ENCODE measurements around the gene DIPK1B. TPM values are rescaled to one million over a fixed set of nuclear protein-coding genes. Genes with fewer than 3 reads are reported as not detected.

The DIPK1B gene
- total RNA-seq, 1 donor from 2014 or later = 22.4 TPM

GRCh38 chr9:136756134-136756438 lies 43.7 kb downstream of the DIPK1B start:
- Histone ChIP-seq H3K9me3 (ENCODE audit: insufficient read depth, low read depth, low read length) (peaks cover 10% of the 10 kb centered on the region), H2AFZ (ENCODE audit: low read depth, low read length) (no peak overlapping the region), H3K27ac (ENCODE audit: low read depth, low read length) (no peak overlapping the region), H3K4me2 (ENCODE audit: low read length) (no peak overlapping the region), H3K27me3 (ENCODE audit: insufficient read depth, low read length) (peaks cover 3% of the 10 kb centered on the region), H3K4me3 (ENCODE audit: insufficient read depth, low read depth, low read length) (no peak overlapping the region), H3K36me3 (ENCODE audit: insufficient read depth, low read length) (no peaks in the 10 kb centered on the region), H3K79me2 (ENCODE audit: insufficient read depth, low read length) (no peaks in the 10 kb centered on the region), H3K9ac (ENCODE audit: low read length) (no peak overlapping the region), H3K4me1 (ENCODE audit: insufficient read depth, low read length) (no peaks in the 10 kb centered on the region), H4K20me1 (ENCODE audit: insufficient read depth, low read length) (no peaks in the 10 kb centered on the region)
- FAIRE-seq (no peak), DNase-seq (ENCODE audit: low read depth) (no peak)
- no peak for TF ChIP-seq EZH2 (IDR thresholded peaks at IDR 0.05; ENCODE audit: insufficient read depth, low read length)
- H3K4me1 Mint-ChIP-seq (ENCODE audit: low read depth, unreplicated experiment) = no peaks in the 10 kb centered on the region
- peaks cover 19% of the 10 kb centered on the region for H3K9me3 Mint-ChIP-seq (ENCODE audit: unreplicated experiment)
- peaks cover 8% of the 10 kb centered on the region for H3K27me3 Mint-ChIP-seq (ENCODE audit: low read depth, unreplicated experiment)
- H3K36me3 Mint-ChIP-seq (ENCODE audit: low read depth, unreplicated experiment) = peaks cover 3% of the 10 kb centered on the region
- no peak overlapping the region for H3K4me3 Mint-ChIP-seq (ENCODE audit: unreplicated experiment)
- no peak overlapping the region for H3K27ac Mint-ChIP-seq (ENCODE audit: unreplicated experiment)

GRCh38 chr9:136756836-136757235 lies 44.5 kb downstream of the DIPK1B start:
- Histone ChIP-seq H4K20me1 (ENCODE audit: insufficient read depth, low read length) (no peaks in the 10 kb centered on the region), H3K9ac (ENCODE audit: low read length) (no peak overlapping the region), H3K4me2 (ENCODE audit: low read length) (no peak overlapping the region), H3K79me2 (ENCODE audit: insufficient read depth, low read length) (no peaks in the 10 kb centered on the region), H2AFZ (ENCODE audit: low read depth, low read length) (no peak overlapping the region), H3K4me1 (ENCODE audit: insufficient read depth, low read length) (no peaks in the 10 kb centered on the region), H3K9me3 (ENCODE audit: insufficient read depth, low read depth, low read length) (peaks cover 10% of the 10 kb centered on the region), H3K27me3 (ENCODE audit: insufficient read depth, low read length) (peaks cover 3% of the 10 kb centered on the region), H3K27ac (ENCODE audit: low read depth, low read length) (no peak overlapping the region), H3K36me3 (ENCODE audit: insufficient read depth, low read length) (no peaks in the 10 kb centered on the region), H3K4me3 (ENCODE audit: insufficient read depth, low read depth, low read length) (no peak overlapping the region)
- Mint-ChIP-seq H3K27me3 (ENCODE audit: low read depth, unreplicated experiment) (peaks cover 5% of the 10 kb centered on the region), H3K27ac (ENCODE audit: unreplicated experiment) (no peak overlapping the region), H3K9me3 (ENCODE audit: unreplicated experiment) (peaks cover 13% of the 10 kb centered on the region), H3K4me3 (ENCODE audit: unreplicated experiment) (no peak overlapping the region), H3K36me3 (ENCODE audit: low read depth, unreplicated experiment) (peaks cover 3% of the 10 kb centered on the region), H3K4me1 (ENCODE audit: low read depth, unreplicated experiment) (no peaks in the 10 kb centered on the region)
- DNase-seq (ENCODE audit: low read depth) (no peak), FAIRE-seq (no peak)
- TF ChIP-seq CTCF (IDR thresholded peaks at IDR 0.05; ENCODE audit: insufficient read depth, low read depth, low read length) = no peak
- no peak for TF ChIP-seq EZH2 (IDR thresholded peaks at IDR 0.05; ENCODE audit: insufficient read depth, low read length)

- Mint-ChIP-seq H3K36me3 (ENCODE audit: low read depth, unreplicated experiment) (peaks cover 3% of the 10 kb centered on the region), H3K27ac (ENCODE audit: unreplicated experiment) (no peak overlapping the region), H3K4me1 (ENCODE audit: low read depth, unreplicated experiment) (no peaks in the 10 kb centered on the region), H3K4me3 (ENCODE audit: unreplicated experiment) (no peak overlapping the region), H3K27me3 (ENCODE audit: low read depth, unreplicated experiment) (peaks cover 3% of the 10 kb centered on the region), H3K9me3 (ENCODE audit: unreplicated experiment) (peaks cover 9% of the 10 kb centered on the region)
- Histone ChIP-seq H3K36me3 (ENCODE audit: insufficient read depth, low read length) (no peaks in the 10 kb centered on the region), H4K20me1 (ENCODE audit: insufficient read depth, low read length) (no peaks in the 10 kb centered on the region), H3K4me3 (ENCODE audit: insufficient read depth, low read depth, low read length) (no peak overlapping the region), H3K4me2 (ENCODE audit: low read length) (no peak overlapping the region), H3K79me2 (ENCODE audit: insufficient read depth, low read length) (no peaks in the 10 kb centered on the region), H3K4me1 (ENCODE audit: insufficient read depth, low read length) (no peaks in the 10 kb centered on the region), H3K27ac (ENCODE audit: low read depth, low read length) (no peak overlapping the region), H3K27me3 (ENCODE audit: insufficient read depth, low read length) (peaks cover 3% of the 10 kb centered on the region), H3K9me3 (ENCODE audit: insufficient read depth, low read depth, low read length) (peaks cover 10% of the 10 kb centered on the region), H2AFZ (ENCODE audit: low read depth, low read length) (no peak overlapping the region), H3K9ac (ENCODE audit: low read length) (no peak overlapping the region)
- no peak for TF ChIP-seq EZH2 (IDR thresholded peaks at IDR 0.05; ENCODE audit: insufficient read depth, low read length)
- TF ChIP-seq CTCF (IDR thresholded peaks at IDR 0.05; ENCODE audit: insufficient read depth, low read depth, low read length) = no peak
- DNase-seq (ENCODE audit: low read depth) (no peak), FAIRE-seq (no peak)
Measured at GRCh38 chr9:136757328-136757727, 45.0 kb downstream of the DIPK1B start.

All from astrocyte (in vitro differentiated cells and primary cell).